NCI-H2196 treated with DMSO at 0.1 percent for 48 hours (cell line): ENCODE results near the gene ARHGAP22.

Experiments
- DNase-seq: peaks from one replicate; lab custom pipeline; 2025; ENCODE audit not compliant: unreplicated experiment; lab: John Stamatoyannopoulos, UW

Gene ARHGAP22

GRCh38 chr10:48455055-48455391, 149.8 kb downstream of the ARHGAP22 start:
- no peak for DNase-seq

- DNase-seq: no peak
Measured at GRCh38 chr10:48454302-48455054, 150.4 kb downstream of the ARHGAP22 start.

GRCh38 chr10:48453451-48454301, 151.2 kb downstream of the ARHGAP22 start:
- no peak for DNase-seq

GRCh38 chr10:48452879-48453412, 151.9 kb downstream of the ARHGAP22 start:
- DNase-seq: no peak

- DNase-seq: no peak
Measured at GRCh38 chr10:48451969-48452878, 152.6 kb downstream of the ARHGAP22 start.

GRCh38 chr10:48450741-48451466, 154.0 kb downstream of the ARHGAP22 start:
- no peak for DNase-seq

- no peak for DNase-seq
Measured at GRCh38 chr10:48450233-48450740, 154.6 kb downstream of the ARHGAP22 start.

- DNase-seq: no peak
Measured at GRCh38 chr10:48449501-48450232, 155.2 kb downstream of the ARHGAP22 start.

GRCh38 chr10:48448796-48449195, 156.1 kb downstream of the ARHGAP22 start:
- no peak for DNase-seq

- DNase-seq: no peak
Measured at GRCh38 chr10:48447356-48448215, 157.3 kb downstream of the ARHGAP22 start.

GRCh38 chr10:48446785-48447184, 158.1 kb downstream of the ARHGAP22 start:
- no peak for DNase-seq

GRCh38 chr10:48445932-48446331, 158.9 kb downstream of the ARHGAP22 start:
- no peak for DNase-seq

- no peak for DNase-seq
Measured at GRCh38 chr10:48444861-48445841, 159.7 kb downstream of the ARHGAP22 start.

- no peak for DNase-seq
Measured at GRCh38 chr10:48444266-48444665, 160.6 kb downstream of the ARHGAP22 start.

GRCh38 chr10:48442809-48443177, 162.1 kb downstream of the ARHGAP22 start:
- DNase-seq: no peak

GRCh38 chr10:48442090-48442808, 162.6 kb downstream of the ARHGAP22 start:
- DNase-seq: no peak

GRCh38 chr10:48440771-48441170, 164.1 kb downstream of the ARHGAP22 start:
- DNase-seq: no peak
